Breast epithelium (tissue), 4 donors: Measurements from ENCODE around the gene MARS1. TPM values are rescaled to one million over a fixed set of nuclear protein-coding genes. Genes with fewer than 3 reads are reported as not detected.

Experiments
- DNase-seq, 2 donors: peaks; one replicate each; pipeline ENCODE4 v3.0.0-alpha.2; 2019; ENCODE audit warnings: low spot score in 2 of 2
- H3K27ac ChIP-seq, 2 donors: fragments of 200-600 bp; sonication (generic) in 1 of 2; one replicate each; pipeline ENCODE4 v1.5.1; 2016 to 2019; ENCODE audit warnings: mild to moderate bottlenecking in 1 of 2
- H3K27me3 ChIP-seq, 2 donors: fragments of 200-600 bp; sonication (generic) in 1 of 2; one replicate each; pipeline versions ENCODE4 v1.5.1 to v1.6.0; 2017 to 2019; ENCODE audit warnings: control low read depth in 1 of 2, mild to moderate bottlenecking in 1 of 2
- H3K36me3 ChIP-seq: fragments of 200-600 bp; one replicate; pipeline ENCODE4 v1.5.1; 2019
- H3K4me1 ChIP-seq, 2 donors: fragments of 200-600 bp; sonication (generic); one replicate each; pipeline ENCODE4 v1.5.1; 2016 to 2019; ENCODE audit warnings: control low read depth in 1 of 2
- H3K4me3 ChIP-seq, 3 donors: fragments of 200-600 bp; sonication (generic); 1 replicate in 2 of 3; 2 replicates in 1 of 3; pipeline ENCODE4 v1.5.1; 2016 to 2019; ENCODE audit warnings: mild to moderate bottlenecking in 3 of 3, moderate library complexity in 2 of 3
- H3K9me3 ChIP-seq, 2 donors: fragments of 200-600 bp; sonication (generic) in 1 of 2; one replicate each; pipeline ENCODE4 v1.5.1; 2016 to 2019; ENCODE audit warnings: control low read depth in 1 of 2
- POLR2A ChIP-seq: fragments of 450-650 bp; IDR thresholded peaks from one replicate; pipeline ENCODE4 v1.6.1; 2016; ENCODE audit warnings: antibody characterized with exemption, mild to moderate bottlenecking, moderate library complexity
- POLR2AphosphoS5 ChIP-seq, 3 donors: sonication (generic); formaldehyde crosslinking; IDR thresholded peaks; one replicate each; pipeline ENCODE4 v1.6.1; 2017; ENCODE audit warnings: antibody characterized with exemption in 3 of 3
- intact Hi-C: fragments of 100-400 bp; cut with DNase I; formaldehyde crosslinking; loops from one replicate; pipeline ENCODE4 v1.15.1; 2023; ENCODE audit warnings: low total_unique reads
- total RNA-seq, 3 donors: library from RNA; depleted of rRNA; stranded (reverse); fragments of >200 nt; gene quantifications; one replicate each; pipeline ENCODE4 v1.1.0, GENCODE V29; 2016
- TF ChIP-seq, protein P1 (sequence below), 3 donors: fragments of 450-650 bp; IDR thresholded peaks; one replicate each; pipeline ENCODE4 v1.5.1; 2016 to 2017; ENCODE audit warnings: antibody characterized with exemption in 3 of 3, mild to moderate bottlenecking in 3 of 3, moderate library complexity in 3 of 3

The MARS1 gene
- total RNA-seq, 3 donors from 2014 or later = 39.2 to 65.9 (median 60.2) TPM

DNA sequence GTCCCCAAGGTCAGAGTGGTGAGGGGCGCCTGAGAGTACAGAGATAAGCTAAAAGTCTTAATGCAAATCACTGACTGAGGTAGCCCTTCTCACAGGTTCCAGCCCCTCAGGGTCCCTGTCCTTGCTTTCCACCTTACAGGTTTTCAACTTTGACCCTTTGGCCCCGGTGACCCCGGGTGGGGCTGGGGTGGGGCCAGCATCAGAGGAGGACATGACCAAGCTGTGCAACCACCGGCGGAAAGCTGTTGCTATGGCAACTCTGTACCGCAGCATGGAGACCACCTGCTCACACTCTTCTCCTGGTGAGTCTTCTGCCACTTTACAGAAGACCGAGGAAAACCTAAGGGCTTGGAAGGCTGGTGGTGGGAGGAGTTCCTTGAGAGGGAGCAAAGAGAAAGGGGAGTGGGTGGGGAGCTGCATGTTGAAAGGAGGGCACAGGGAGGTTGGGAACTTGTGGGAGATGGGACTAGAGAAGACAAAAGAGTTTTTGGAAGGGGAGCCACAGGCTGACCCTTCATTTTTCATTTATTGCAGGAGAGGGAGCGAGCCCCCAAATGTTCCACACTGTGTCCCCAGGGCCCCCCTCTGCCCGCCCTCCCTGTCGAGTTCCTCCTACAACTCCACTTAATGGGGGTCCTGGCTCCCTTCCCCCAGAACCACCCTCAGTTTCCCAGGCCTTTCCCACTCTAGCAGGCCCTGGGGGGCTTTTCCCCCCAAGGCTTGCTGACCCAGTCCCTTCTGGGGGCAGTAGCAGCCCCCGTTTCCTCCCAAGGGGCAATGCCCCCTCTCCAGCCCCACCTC is 37.1 kb downstream of the MARS1 start:
- TF ChIP-seq POLR2A (no peak), POLR2AphosphoS5 (IDR thresholded peaks at IDR 0.05) (no peak)
- TF ChIP-seq, protein P1, sequence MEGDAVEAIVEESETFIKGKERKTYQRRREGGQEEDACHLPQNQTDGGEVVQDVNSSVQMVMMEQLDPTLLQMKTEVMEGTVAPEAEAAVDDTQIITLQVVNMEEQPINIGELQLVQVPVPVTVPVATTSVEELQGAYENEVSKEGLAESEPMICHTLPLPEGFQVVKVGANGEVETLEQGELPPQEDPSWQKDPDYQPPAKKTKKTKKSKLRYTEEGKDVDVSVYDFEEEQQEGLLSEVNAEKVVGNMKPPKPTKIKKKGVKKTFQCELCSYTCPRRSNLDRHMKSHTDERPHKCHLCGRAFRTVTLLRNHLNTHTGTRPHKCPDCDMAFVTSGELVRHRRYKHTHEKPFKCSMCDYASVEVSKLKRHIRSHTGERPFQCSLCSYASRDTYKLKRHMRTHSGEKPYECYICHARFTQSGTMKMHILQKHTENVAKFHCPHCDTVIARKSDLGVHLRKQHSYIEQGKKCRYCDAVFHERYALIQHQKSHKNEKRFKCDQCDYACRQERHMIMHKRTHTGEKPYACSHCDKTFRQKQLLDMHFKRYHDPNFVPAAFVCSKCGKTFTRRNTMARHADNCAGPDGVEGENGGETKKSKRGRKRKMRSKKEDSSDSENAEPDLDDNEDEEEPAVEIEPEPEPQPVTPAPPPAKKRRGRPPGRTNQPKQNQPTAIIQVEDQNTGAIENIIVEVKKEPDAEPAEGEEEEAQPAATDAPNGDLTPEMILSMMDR (IDR thresholded peaks at IDR 0.05) = no peak
- no peaks in the 10 kb centered on the region for H3K27me3 ChIP-seq
- H3K4me3 ChIP-seq = peak overlapping the region in 1 of 3 donors; percentile 93
- H3K27ac ChIP-seq = peak overlapping the region; percentile 6 to 100
- H3K4me1 ChIP-seq = peaks cover 7 to 30% of the 10 kb centered on the region in 2 donors
- H3K9me3 ChIP-seq = no peaks in the 10 kb centered on the region
- intact Hi-C loops = loop anchor here (5.0 kb wide), 1 partner anchor 438 kb away; the partner anchor contains the start of gene NAB2
- no peak for DNase-seq
- H3K36me3 ChIP-seq = no peaks in the 10 kb centered on the region

DNA sequence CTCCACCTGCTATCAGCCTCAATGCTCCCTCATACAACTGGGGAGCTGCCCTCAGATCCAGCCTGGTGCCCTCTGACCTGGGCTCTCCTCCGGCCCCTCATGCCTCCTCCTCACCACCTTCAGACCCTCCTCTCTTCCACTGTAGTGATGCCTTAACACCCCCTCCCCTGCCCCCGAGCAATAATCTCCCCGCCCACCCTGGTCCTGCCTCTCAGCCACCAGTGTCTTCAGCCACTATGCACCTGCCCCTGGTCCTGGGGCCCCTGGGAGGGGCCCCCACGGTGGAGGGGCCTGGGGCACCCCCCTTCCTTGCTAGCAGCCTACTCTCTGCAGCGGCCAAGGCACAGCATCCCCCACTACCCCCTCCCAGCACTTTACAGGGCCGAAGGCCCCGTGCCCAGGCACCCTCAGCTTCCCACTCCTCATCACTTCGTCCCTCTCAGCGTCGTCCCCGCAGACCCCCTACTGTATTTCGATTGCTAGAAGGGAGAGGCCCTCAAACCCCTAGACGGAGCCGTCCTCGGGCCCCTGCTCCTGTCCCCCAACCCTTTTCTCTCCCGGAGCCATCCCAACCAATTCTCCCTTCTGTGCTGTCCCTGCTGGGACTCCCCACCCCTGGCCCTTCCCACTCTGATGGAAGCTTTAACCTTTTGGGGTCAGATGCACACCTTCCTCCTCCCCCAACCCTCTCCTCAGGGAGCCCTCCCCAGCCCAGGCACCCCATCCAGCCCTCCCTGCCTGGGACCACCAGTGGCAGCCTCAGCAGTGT is 37.9 kb downstream of the MARS1 start:
- Histone ChIP-seq H3K36me3 (no peaks in the 10 kb centered on the region), H3K4me1 (peaks cover 7 to 30% of the 10 kb centered on the region in 2 donors), H3K27ac (peak overlapping the region in 1 of 2 donors; percentile 6), H3K4me3 (peak overlapping the region in 1 of 3 donors; percentile 93), H3K27me3 (no peaks in the 10 kb centered on the region), H3K9me3 (no peaks in the 10 kb centered on the region)
- intact Hi-C loops = no loop called here
- DNase-seq = no peak
- TF ChIP-seq POLR2AphosphoS5 (IDR thresholded peaks at IDR 0.05) (no peak), POLR2A (no peak)
- TF ChIP-seq, protein P1 (IDR thresholded peaks at IDR 0.05) = no peak

DNA sequence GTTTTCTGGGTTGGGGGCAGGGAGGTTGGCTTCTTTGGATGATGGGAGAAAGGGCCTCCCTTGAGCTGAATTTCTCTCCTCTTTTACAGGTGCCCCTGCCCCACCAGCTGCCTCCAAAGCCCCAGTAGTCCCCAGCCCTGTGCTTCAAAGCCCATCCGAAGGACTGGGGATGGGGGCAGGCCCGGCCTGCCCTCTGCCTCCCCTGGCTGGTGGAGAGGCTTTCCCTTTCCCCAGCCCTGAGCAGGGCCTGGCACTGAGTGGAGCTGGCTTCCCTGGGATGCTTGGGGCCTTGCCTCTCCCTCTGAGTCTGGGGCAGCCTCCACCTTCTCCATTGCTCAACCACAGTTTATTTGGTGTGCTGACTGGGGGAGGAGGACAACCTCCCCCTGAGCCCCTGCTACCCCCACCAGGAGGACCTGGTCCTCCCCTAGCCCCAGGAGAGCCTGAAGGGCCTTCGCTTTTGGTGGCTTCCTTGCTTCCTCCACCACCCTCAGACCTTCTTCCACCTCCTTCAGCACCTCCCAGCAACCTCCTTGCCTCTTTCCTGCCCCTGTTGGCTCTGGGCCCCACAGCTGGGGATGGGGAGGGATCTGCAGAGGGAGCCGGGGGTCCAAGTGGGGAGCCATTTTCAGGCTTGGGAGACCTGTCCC is 38.7 kb downstream of the MARS1 start:
- intact Hi-C loops = no loop called here
- Histone ChIP-seq H3K9me3 (no peaks in the 10 kb centered on the region), H3K4me1 (peaks cover under 1 to 23% of the 10 kb centered on the region in 2 donors), H3K36me3 (no peaks in the 10 kb centered on the region), H3K27me3 (no peaks in the 10 kb centered on the region), H3K4me3 (no peak overlapping the region), H3K27ac (no peak overlapping the region)
- DNase-seq = no peak
- no peak for TF ChIP-seq POLR2AphosphoS5 (IDR thresholded peaks at IDR 0.05)
- TF ChIP-seq POLR2A = no peak
- TF ChIP-seq, protein P1 (IDR thresholded peaks at IDR 0.05) = no peak

DNA sequence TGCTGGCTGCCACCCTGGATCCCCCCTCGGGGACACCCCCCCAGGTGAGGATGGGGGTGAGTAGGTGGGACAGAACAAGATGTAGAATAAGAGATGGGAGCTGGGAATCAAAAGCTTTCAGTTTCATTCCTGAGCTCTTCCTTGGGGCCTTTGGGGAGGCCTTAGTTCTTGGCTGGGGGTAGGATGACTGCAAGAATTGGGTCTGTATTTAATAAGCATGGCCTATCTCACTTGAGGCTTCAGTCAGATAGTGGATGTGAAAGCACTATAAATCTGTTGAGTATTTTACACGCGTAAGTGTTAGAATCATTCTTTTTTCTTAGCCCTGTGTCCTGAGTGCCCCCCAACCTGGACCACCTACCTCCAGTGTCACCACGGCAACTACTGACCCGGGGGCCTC is 39.3 kb downstream of the MARS1 start:
- Histone ChIP-seq H3K4me1 (peaks cover 0 to 18% of the 10 kb centered on the region in 2 donors), H3K36me3 (peaks cover 2% of the 10 kb centered on the region), H3K9me3 (no peaks in the 10 kb centered on the region), H3K27ac (no peak overlapping the region), H3K27me3 (no peaks in the 10 kb centered on the region), H3K4me3 (no peak overlapping the region)
- intact Hi-C loops = no loop called here
- TF ChIP-seq POLR2AphosphoS5 (IDR thresholded peaks at IDR 0.05) (no peak), POLR2A (no peak)
- TF ChIP-seq, protein P1 (IDR thresholded peaks at IDR 0.05) = no peak
- DNase-seq = no peak
